ENCODE measurements around the gene CSNK1G2.

Gene CSNK1G2

DNA sequence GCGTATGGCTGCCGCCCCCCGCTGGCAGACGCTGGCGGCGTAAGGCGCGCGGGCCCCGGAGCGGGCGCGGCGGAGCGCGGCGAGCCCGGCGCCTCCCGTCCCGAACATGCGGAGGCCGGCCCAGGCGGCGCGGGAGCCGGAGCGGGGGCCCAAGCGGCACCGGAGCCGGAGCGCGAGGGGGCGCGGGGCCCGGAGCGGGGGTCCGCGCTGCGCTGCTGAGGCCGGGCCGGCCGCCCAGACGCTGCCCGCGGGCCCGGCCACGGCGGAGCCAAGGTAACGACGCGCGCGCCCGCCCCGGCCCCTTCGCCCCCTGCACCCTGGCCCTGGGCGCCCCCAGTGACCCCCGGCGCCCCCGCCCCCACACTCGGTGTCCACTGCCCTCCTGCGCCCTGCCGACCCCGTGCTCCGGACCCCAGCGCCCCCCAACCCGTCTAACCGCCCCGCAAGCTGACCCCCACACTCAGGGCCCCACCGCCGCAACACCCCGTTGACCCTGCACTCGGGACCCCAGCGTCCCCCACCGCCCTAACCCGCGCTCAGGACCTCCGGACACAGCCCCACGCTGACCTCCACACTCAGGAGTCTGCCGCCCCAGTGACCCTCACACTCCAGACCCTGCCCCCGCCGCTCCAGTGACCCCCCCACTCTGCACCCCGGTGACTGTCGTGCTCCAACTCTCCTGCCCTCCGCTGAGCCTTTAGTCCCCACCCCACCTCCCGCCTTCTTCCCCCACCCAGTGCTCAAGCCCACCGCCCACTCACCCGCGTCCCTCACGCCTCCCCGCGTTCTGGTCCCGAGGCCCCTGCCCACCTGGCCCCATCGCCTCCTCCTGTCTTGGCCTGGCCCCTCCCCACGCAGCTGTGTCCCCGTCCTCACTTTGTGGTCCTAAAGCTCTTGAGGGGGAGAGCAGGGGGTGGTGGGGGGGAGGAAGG is at the start of gene CSNK1G2:
Gene CSNK1G2, plus strand, starts transcription at position 27 of the 932 bp plus-strand sequence. CDS start 28,601 bp downstream, outside the sequence.
- FAIRE-seq: no peak

GRCh38 chr19:1893791-1894190 is 47.2 kb upstream of the CSNK1G2 start:
- no peak for FAIRE-seq

- FAIRE-seq: no peak
Observed at GRCh38 chr19:1896508-1896907, 44.5 kb upstream of the CSNK1G2 start.

GRCh38 chr19:1901940-1902404 is 39.0 kb upstream of the CSNK1G2 start:
- FAIRE-seq: no peak

DNA sequence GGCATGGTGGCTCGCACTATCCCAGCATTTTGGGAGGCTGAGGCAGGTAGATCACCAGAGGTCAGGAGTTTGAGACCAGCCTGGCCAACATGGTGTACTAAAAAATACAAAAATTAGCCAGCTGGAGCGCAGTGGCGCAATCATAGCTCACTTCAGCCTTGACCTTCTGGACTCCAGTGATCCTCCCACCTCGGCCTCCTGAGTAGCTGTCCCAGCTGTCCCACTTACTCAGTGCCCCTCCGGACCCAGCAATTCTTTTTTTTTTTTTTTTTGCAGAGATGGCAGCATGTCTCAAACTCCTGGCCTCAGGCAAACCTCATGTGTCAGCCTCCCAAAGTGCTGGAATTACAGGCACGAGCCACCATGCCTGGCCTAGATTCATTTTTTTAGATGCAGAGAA is 38.0 kb upstream of the CSNK1G2 start:
- FAIRE-seq: no peak

- FAIRE-seq: no peak
Observed at GRCh38 chr19:1904860-1905109, 36.2 kb upstream of the CSNK1G2 start.

- peak; percentile 96 for FAIRE-seq
Observed at GRCh38 chr19:1905110-1905862, 35.7 kb upstream of the CSNK1G2 start, which contains the start of the genes ADAT3 and SCAMP4. Gene ADAT3 (plus strand): TSS chr19:1905399. CDS start chr19:1912048, 6,649 bp downstream. Gene SCAMP4 (plus strand): TSS chr19:1905399. CDS start chr19:1915020, 9,621 bp downstream.

DNA sequence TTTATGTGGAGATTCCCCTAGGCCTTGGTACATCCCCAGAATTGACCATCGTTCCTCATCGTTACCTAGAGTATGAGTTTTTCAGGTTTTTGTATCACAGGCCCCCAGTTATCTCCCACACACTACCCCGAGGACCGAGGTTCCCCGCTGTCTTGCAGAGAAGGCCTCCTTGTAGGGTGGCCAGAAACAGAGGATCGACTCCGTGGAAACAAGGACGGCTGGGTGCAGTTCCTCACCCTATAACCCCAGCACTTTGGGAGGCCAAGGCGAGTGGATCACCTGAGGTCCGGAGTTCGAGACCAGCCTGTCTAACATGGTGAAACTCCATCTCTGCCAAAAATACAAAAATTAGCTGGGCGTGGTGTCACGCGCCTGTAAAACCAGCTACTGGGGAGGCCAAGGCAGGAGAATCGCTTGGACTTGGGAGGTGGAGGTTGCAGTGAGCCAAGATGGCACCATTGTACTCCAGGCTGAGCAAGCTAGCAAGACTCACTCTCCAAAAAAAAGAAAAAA is 35.1 kb upstream of the CSNK1G2 start:
- FAIRE-seq: no peak

GRCh38 chr19:1906985-1907562 is 33.9 kb upstream of the CSNK1G2 start:
- FAIRE-seq: no peak

DNA sequence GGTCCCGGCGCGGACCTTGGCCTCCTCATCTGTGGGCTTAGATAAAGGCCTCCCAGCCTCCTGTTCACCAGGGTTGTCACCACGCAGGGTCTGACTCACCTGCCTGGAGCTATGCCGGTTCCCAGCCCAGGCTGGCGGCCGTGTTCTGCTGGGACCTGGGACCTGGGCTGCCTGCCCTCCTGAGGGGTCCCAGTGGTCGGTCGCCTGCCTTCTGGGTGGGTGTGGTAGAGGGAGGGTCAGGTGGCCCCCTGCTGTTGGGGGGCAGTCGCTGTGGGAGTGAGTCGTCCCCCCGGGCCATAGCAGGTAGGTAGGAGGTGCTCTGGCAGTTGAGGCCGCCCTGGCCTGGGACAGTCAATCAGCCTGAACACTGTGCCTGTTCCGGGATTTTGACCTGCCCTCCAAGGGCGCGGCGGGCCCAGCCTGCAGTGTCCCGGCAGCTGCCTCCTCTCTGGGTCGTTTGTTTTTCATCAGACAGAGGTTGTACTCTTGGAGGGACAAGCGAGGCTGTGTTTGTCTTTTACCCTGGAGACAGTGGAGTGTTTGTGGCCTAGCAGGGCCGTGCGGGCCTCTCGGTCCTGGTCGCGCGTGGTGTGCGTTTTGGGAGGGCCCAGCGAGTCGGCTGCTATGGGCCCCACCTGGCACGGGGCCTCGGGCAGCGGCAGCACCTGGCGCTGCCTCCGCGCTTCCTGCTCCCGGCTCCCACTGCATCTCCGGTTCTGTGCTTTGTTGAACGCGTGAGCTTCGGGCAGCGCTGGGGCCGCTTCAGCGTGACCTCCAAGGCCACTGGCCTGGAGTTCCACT is 33.2 kb upstream of the CSNK1G2 start:
- FAIRE-seq: no peak

DNA sequence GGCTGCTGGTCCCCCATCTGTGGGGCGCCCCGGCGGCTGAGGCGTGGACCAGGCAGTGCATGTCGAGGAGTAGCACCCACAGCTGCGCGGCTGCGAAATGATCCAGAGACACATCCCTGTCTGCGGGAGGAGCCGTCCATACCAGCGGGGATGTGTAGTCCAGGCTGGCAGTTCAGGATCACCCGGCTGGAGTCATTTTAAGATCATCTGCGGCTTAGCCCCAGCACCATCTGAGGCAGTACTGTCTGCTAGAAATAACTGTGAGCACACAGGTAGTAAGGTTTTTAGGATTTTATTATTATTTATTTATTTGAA is 32.7 kb upstream of the CSNK1G2 start:
- no peak for FAIRE-seq

GRCh38 chr19:1909761-1910080 is 31.3 kb upstream of the CSNK1G2 start:
- FAIRE-seq: no peak

DNA sequence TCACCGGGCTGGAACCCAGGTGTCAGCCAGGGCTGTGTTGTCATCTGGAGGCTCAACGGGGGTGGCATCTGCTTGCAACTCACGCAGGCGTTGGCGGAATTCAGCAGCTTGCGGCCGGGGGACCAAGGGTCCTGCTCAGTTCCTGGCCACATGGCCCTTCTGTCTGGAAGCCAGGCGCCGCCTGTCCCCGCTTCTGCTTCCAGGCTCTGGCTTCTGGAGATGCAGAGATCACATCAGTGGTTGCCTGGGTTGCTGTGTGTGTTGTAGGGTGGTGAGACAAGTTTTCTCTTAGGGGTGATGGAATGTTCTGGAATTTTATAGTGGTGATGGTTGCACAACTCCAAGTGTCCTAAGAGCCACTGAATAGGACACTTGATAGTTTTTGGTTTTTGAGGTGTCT is 30.8 kb upstream of the CSNK1G2 start:
- FAIRE-seq: no peak

GRCh38 chr19:1911098-1911497 is 29.9 kb upstream of the CSNK1G2 start:
- no peak for FAIRE-seq

GRCh38 chr19:1911995-1912394 is 29.0 kb upstream of the CSNK1G2 start:
- FAIRE-seq: no peak

DNA sequence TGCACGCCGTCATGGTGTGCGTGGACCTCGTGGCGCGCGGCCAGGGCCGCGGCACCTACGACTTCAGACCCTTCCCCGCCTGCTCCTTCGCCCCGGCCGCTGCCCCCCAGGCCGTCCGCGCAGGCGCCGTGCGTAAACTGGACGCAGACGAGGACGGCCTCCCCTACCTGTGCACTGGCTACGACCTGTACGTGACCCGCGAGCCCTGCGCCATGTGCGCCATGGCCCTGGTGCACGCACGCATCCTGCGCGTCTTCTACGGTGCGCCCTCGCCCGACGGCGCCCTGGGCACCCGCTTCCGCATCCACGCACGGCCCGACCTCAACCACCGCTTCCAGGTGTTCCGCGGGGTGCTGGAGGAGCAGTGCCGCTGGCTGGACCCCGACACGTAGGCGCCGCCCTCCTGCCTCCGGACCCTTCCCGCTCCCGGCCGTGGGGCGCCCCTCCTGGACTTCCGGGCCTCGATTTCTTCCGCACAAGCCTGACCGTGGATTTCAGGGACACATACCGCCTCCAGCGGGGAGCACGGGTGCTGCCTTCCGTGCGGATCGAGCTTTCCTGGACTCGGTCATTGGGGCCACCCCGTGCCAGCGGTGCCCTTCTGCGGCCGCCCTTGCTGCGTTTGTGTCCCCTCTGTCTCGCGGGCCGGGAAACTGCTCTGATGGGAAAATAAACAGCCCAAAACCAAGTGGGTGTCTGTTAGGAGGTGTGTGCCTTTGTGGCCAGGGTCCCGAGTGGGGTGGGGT is 28.0 kb upstream of the CSNK1G2 start:
- no peak for FAIRE-seq

DNA sequence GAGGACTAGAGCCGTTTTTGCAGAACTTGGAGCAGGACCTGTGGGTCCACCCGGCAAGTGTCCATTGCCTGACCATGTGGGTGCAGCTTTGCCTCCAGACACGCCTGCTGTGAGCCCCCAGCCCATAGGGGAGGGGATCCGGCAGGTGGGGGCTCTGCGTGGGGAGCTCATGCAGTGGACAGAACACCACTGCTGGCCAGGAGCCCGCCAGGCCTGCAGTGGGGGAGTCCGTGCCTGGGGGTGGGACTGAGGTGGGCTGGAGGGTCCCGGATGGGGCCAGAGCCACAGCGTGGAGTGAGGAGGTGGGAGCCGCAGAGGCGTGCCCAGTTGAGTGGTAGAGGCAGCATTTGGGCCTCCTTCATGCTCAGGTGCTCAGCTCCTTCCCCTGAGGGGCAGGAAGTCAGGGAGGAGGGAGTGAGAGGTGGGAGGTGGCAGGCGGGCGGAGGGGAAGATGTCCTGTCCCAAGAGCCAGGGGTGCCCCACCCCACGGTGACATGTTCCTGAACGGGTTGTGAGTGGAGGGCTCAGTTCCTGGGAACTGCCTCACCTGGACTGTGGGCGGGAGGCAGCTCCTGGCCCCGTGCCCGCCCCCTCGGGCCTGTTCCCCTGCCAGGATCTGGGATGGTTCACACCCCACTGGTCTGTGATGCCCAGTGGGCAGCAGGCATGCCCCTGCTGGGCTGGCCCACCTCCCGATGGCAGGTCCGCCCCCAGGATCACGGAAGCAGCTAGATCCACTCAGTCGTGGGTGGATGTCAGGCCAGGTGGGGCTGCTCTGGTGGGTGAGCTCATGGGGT is 27.0 kb upstream of the CSNK1G2 start:
- FAIRE-seq: no peak

DNA sequence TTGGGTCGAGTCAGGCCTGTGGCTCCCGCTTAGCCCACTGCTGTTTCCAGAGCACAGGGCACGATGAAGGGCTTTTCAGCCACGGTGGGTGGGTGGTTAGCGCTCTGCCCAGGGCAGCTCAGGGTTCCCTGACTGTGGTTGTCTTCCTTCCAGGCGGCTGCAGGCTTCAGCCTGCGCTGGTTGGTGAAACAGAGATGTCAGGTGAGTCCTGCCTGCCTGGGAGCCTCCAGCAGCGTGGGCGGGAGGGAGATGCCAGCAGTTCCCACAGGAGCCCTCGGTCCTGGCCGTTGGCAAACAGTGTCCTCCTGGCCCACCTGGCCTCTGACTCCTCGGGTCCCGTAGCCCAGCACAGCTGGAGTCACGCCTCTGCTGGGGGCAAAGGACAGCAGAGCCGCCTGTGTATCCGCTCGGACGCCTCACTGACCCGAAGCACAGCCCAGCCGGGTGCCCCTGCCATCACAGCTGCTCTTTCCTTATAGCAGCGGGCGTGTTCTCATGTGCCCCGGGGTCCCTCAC is 26.1 kb upstream of the CSNK1G2 start:
- FAIRE-seq: no peak

GRCh38 chr19:1917146-1917545 is 23.8 kb upstream of the CSNK1G2 start:
- no peak for FAIRE-seq

DNA sequence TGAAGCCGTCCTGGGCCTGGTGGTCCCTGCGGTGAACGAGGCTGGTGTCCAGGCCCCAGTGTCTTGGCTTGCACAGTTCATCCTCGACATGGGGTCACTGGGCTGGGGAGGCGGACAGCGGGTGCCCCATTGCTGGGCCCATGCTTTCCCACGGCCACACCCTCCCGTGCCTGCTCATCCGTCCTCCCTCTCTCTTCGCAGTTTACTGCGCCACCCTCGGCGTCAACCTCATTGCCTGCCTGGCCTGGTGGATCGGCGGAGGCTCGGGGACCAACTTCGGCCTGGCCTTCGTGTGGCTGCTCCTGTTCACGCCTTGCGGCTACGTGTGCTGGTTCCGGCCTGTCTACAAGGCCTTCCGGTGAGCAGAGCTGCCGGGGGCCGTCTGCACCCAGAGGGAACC is 23.0 kb upstream of the CSNK1G2 start:
- FAIRE-seq: no peak

- FAIRE-seq: no peak
Observed at GRCh38 chr19:1918975-1919374, 22.0 kb upstream of the CSNK1G2 start.

Measured in G401.6 (cell line).